GM18867 (cell line): ENCODE results near the gene DNAJC15.
A peak's percentile ranks its signal among the peaks of the same experiment; 100 is the strongest.

Experiments used
- ATAC-seq: cut with Tn5 transposase; IDR thresholded peaks from one replicate; pipeline ENCODE4 v1.9.1; 2021; ENCODE audit warnings: mild to moderate bottlenecking, moderate library complexity; ENCODE audit not compliant: unreplicated experiment

The DNAJC15 gene

DNA sequence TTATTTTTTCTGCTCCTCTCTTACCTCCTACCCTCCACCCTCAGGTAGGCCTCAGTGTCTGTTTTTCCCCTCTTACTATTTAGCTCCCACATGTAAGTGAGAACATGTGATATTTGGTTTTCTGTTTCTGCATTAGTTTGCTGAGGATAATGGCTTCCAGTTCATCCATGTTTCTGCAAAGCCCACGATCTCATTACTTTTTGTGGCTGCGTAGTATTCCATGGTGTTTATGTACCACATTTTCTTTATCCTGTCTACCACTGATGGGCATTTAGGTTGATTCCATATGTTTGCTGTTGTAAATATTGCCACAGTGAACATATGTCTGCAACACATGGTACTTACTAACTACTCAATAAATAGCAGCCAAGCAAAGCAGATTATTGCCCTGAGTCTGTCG is 56.8 kb downstream of the DNAJC15 start:
- no peak for ATAC-seq

DNA sequence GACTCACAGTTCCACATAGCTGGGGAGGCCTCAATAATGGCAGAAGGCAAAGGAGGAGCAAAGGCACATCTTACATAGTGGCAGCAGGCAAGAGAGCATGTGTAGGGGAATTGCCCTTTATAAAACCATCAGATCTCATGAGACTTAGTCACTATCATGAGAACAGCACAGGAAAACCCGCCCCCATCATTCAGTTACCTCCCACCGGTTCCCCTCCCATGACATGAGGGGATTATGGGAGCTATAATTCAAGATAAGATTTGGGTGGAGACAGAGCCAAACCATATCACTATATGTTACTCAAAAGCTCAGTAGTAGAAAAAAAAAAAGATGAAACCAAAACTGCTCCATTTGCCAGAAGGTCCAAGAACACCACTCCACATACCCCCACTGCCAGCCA is 58.5 kb downstream of the DNAJC15 start:
- no peak for ATAC-seq

DNA sequence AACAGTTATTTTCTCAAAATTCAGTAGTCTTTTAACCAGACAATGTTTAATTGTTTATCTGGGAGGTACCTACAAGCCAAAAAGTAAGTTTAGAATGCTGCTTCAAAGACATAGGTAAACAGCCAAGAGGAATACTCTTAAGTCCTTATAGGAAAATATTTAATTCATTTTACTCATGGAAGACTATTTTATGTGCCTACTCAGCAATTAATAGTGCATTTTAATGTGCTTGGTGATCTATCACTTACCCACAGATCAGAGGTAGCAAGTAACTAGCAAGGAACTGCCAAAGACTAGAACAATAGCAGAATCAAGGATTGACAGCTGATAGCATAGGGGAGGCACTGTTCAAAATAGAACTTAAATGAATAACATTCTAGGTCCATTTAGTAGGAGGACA is 60.4 kb downstream of the DNAJC15 start:
- no peak for ATAC-seq

DNA sequence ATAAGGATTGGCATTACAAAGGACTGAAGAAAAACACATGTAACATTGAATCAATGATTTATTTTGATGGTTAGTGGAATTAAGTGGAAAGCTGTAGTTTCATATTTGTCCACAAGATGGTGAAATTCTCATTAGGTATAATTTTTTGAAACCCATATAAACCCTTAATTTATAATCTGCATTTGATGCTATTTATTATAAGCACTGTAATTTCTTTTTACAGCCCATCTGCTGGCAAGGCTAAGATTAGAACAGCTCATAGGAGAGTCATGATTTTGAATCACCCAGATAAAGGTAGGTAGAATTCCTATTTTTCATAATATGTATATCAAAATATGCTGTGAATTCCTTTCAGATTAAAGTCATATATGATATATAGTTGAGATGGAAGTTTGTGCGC is 62.2 kb downstream of the DNAJC15 start:
- ATAC-seq, result no peak

DNA sequence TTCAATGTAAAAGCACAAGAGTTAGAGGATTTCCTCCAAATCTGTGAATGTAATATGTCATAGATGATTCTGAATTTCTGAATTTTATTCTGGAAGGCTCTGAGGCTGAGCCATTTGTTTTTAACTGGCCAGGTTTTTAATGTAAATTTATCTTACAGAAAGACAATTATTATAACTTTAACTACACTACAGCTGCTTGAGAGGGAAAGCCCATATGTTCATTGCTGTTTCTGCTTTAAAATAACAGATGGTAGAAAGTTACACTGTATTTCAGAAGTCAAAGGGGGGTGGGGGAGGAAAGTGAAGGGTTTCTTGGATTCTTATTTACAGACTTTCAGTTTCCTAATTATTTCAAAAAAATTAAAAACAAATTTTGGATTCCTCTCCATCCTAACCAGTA is 62.8 kb downstream of the DNAJC15 start:
- ATAC-seq, result no peak

DNA sequence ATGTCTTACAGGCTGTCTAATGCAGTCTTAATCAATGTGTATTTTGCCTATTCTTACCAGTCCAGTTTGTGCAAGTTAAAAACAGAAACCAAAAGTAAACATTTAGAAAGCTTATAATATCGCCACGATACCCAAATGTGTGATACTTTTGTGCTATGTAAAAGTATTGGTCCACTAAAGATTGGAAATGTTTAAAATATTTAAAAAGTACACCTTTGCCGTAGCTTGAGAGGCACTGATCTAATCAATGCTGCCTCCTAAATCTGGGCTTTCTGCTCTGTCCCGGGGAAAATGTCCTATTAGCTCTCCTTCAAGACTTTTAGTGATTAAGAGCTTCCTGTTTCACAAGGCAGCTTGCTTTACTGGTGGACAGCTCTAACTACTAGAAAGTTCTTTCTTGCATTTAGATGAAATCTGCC is 64.7 kb downstream of the DNAJC15 start:
- ATAC-seq, result no peak

DNA sequence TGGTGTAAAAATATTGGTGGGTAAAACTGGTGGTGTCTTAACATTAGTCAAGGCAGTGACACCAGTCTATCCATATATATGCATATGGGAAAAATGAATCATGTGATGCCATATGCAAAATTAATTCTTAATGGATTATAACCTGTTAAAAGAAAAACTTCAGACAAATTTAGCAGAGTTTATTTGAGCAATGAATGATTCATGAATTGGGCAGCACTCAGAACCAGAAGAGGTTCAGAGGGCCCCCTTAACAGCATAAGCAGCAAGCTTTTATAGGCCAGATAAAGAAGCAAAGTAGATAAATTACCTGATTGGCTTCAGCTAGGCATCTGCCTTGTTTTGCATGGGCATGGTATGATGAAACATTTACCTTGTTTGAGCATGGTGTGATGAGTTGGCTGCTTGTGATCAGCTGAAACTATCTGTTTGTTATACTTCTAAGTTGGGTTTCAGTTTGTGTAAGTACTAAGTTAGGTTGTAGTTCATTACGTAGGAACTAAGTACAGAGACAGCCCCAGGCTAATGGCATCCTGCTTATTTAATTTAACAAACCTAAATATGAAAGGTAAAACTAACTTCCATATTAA is 66.6 kb downstream of the DNAJC15 start:
- no peak for ATAC-seq

DNA sequence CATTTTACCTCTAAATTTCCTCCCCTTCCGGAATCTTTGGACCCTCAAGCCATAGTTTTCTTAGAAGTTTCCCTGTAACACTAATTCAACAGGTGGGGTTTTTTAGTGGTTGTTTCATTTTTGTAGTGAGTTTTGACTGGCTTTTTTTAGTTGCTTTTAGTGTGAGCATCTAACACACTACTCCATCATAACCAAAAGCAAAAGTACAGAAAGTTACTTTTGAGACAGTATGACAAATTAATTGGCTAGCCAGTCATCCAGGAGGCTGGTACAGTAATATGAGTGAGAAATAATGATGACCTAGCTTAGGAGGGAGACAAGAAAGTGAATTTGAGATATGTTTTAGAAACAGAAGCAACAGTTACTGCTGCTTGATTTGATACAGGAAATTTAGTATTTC is 71.5 kb downstream of the DNAJC15 start:
- ATAC-seq, result peak; percentile 94

DNA sequence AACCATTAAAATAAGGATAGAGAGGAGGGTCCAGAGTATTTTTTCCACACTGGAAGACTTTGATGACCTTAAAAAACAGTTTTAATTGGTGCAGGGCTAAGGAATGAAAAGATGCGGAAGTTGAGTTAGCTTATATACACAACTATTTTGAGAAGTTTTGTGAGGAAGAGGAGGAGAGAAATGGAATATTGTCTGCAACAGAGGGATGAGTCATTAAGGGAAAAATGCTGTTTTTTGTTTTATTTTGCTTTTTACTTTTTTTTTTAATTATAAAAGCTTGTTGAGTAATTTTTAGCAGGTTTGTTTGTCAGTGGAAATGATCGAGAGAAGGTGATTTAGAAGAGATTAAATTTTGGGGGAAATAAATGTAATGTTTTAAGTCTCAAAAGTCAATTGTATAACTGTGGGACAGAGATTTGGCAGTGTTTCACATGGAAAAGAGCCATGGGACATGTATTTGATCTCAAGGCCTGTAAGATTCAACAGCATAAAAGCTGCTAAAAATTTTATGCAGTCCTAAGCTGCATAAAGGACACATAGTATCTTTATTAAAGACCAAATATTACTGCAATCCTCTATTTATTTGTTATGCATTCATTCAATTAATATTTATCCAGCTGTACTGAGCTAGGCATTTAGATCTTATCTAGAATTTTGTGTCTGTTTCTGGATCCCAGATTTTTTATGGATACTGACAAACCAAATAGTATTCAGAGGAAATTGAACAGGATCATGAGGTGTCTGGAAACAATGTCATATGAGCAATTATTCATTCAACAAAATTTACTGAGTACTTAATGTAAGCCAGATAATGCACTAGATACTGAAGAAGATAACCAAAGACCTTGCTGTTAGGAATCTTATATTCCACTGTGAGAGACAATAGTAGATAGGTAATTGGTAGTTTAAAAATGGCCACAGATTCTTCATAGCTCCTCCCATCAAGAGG is 72.7 kb downstream of the DNAJC15 start:
- ATAC-seq, result no peak

DNA sequence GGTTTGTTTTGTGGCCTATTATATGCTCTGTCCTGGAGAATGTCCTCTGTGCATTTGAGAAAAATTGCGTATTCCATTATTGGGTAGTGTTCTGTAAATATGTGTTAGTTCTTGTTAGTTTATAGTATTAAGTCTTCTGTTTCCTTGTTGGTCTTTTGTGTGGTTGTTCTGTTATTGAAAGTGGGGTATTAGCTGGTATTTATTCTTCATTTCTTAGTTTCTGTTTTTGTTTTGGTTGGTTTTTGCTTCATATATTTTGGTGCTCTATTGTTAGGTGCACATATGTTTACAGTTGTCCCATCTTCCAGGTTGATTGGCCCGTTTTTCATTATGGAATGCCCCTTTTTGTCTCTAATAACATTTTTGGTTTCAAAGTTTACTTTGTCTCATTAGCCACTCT is 77.3 kb downstream of the DNAJC15 start:
- ATAC-seq, result peak; percentile 67

DNA sequence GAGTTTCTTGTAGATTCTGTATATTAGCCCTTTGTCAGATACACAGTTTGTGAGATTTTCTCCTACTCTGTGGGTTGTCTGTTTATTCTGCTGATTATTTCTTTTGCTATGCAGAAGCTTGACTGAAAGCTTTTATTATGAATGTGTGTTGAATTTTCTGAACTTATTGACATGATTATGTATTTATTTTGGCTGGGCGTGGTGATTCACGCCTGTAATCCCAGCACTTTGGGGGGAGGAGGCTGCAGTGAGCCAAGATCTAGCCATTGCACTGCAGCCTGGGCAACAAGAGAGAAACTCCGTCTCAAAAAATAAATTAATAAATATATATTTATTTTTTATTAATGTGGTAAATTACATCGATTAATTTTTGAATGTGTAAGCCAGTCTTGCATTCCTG is 78.9 kb downstream of the DNAJC15 start:
- ATAC-seq, result no peak

DNA sequence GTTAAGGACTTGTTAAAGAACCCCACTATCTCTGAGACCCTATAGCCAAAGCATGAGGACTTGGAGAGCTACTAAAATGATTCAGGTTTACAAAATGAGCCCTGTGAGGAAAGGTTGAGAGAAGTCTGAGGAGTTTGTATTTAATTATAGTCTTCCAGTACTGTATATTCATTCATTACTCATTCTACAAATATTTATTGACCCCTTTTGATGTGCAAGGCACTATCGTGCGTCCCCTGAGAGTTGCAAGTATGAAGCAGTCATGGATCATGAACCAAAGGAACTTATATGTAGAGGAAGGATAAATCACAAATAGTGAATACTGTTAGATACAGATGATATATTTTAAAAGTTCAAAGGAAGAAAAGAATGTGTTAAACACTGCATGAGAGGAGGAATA is 84.4 kb downstream of the DNAJC15 start:
- no peak for ATAC-seq

DNA sequence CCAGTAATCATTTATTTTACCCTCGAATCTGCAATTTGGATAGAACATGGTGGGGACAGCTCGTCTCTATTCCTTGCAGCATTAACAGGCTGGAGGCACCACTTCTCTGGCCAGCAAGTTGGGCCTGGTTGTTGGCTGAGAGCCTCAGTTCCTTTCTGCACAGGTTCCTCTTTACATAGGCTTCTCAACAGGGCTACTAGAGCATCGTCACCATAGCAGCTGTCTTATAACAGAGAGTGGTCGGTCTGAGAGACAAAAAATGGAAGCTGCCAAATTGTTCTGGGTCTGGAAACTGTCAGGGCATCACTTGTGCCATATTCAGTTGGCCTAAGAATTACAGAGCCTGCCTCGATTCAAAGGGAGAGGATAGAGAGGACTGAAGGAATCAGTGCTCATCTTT is 86.7 kb downstream of the DNAJC15 start:
- ATAC-seq, result no peak

DNA sequence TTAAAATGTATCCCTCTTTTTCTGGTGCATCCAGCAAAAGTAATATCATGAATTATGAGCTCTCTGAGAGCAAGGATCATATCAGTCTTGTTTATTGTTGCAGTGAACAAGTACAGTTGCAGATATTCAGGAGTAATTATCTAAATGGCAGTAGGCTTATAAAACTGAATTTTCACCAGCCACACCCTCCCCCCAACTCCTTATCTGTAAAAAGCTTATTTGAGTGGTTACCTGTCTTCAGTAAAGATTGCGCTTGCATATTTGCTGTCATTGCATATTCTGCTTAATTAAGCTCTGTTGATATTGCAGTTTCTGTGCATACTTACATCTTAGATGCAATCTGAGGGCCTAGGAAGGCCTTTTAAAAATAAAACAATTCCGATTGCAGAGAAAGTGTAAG is 87.3 kb downstream of the DNAJC15 start:
- no peak for ATAC-seq

DNA sequence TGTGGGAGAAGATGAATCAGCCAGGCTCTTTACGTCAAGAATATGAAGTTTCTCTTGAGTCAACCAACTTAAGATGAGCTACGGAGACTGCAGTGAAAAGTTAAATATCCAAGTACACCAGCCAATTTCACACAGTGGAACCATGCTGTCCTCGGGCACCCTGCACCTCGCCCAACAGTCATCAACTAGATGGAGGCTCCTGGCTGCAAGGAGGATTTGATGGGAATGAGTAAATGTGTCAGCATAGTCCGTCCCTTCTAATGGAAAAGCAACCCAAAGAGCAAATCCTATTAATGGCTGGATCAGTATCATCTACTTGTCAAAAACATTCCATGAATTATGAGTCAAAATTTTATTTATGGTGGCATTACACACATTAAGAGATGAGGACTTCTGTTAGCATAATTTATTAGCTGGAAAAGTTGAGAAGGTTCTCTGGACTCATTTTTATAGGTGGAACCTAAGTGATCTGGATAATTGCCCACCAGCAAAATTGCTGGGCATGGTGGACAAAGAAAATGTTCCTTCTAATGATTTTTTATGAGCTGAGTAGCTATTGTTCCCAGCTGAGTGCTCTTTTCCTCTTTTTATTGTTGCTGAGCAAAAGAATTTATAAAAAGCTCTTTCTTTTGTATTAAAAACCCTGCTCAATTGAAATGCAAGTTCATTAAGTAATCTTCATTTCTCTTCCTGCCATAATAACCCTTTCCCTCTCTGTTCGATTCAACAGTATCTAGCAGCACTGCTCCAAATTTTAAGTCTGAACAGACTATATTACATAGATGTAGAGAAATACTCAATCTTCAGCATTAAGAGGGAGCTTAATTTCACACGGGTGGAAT is 88.4 kb downstream of the DNAJC15 start:
- no peak for ATAC-seq

DNA sequence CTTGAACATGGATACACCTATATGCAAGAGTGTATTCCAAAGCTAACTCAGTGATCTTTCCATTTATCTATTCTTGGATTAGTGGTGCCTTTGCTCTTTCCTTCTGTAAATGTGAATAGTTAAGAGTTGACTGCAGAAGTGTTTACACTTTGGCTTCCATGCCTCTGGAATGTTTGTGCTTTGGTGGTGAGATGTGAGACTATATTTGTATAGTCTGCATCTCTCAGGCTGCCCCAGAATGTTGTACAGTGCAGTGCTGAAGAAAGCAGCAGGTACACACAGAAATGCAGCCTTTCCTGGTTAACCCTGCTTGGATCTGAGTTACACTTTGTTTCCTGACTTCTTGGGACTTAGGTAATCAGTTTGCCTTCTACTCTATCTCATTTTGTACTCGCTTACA is 90.2 kb downstream of the DNAJC15 start:
- no peak for ATAC-seq

DNA sequence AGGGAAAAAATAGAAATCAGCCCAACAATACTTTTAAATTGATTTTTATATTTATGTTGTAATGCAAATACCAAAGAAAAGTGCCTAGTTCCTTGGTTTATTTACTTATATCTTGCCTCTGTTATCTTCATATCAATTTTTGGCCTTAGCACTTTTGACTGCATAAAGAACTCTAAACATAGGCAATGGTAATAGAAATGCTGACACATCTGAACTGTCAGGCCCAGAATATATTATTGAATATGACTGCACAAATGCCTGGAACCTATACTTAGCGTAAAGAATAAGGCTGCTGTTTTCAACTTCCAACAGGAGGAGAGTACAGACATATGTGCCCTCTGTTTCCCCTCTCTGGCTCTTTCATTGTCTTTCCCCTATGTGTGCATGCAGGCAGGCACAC is 91.1 kb downstream of the DNAJC15 start:
- ATAC-seq, result no peak

DNA sequence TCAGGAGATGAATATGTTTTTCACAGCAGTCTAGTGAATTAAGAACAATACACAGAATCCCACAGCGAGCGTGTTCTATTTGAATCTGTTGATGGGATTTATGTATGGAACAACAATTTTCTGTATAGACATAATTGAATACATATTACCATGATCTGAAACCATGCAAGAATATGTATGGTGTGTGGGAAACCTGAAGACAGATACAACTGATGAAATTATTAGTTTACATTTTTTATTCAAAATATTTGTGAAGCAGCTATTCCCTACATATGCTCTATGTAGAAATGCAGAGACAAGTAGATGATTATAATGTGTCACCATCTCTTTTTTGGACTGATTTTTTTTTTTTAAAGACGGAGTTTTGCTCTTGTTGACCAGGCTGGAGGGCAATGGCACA is 91.8 kb downstream of the DNAJC15 start:
- no peak for ATAC-seq

DNA sequence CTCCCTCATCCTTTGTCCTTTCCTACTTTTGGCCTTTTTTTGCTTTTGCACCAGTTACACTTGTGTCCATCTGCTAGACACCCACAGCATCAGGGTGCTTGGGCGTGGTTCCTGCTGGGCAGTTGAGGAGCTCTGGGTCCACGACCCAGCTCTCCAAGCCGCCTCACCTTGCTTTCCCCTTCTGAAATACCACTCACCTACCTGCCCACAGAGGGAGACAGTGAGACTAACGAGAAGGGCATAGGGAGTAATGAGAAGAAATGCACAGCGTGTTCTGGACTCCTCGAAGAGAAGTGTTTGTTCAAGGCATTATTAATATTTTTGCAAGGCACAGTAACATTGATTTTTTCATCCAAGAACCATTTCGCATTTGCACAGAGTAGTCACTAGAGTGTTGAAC is 92.9 kb downstream of the DNAJC15 start:
- no peak for ATAC-seq

DNA sequence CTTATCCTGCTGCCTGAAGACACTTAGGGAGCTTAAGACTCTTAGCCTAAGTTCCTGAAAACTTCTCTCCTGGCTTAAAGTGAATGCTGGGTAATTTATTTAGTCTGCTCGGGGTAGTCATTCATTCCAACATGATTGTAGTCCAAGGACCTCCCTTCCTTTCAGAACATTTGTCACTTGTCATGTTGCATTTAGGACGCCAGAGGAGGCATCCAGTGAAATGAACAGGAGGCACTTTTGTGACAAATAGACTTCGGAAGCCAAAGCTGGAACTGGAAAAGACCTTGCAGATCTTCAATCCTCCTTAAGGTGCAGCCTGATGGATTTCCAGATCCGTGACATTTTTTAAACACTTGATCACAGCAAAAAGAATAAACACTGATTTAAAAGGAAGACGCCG is 95.1 kb downstream of the DNAJC15 start:
- ATAC-seq, result no peak

DNA sequence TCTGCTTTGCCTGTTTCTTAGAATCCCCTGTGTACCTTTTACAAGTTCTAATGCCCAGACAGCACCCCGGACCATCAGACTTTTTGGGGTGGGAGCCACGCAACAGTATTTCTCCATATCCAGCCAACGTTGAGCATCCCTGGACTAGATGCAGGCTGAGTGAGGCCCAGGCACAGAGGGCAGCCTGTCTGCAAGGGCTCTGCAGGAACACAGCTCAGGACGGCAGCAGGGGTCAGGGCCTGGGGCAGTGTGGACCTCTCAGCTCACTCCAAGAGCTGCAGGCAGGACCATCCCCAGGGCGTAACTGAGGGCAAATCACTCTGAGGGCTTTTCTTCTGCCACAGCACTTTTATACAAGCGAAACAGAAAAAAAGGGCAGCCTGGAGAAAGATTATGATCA is 95.8 kb downstream of the DNAJC15 start:
- no peak for ATAC-seq

DNA sequence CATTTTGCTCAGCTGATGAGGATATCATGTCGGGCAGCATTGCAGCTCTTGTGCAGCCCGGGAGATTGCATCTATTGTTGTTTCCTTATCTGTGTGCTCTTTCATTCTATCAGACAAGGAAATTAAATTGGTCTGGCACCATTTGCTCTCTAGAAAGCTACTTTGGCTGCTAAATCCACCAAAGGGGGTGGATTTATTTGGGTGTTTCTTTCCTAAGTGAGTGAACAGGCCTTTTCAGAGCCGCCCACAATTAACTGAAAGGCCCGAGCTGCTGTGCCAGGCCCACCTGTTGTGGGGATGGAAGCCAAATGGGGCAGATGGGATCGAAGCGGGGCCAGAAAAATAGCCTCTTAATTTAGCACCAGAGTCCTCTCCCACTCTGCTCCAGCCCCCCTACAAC is 99.4 kb downstream of the DNAJC15 start:
- no peak for ATAC-seq
